Subcutaneous adipose tissue (tissue), 4 donors: Measurements from ENCODE around the gene APOH. TPM values are rescaled to one million over a fixed set of nuclear protein-coding genes. Genes with fewer than 3 reads are reported as not detected.

Experiments used
- CTCF ChIP-seq: fragments of 450-650 bp; IDR thresholded peaks from one replicate; pipeline ENCODE4 v1.5.1; 2016; ENCODE audit warnings: low read depth, mild to moderate bottlenecking, control low read depth, antibody characterized with exemption, moderate library complexity
- total RNA-seq, 4 donors: library from RNA; depleted of rRNA; stranded (reverse); fragments of >200 nt; gene quantifications; one replicate each; pipeline ENCODE4 v1.1.0, GENCODE V29; 2016

APOH gene
- total RNA-seq, 4 donors from 2014 or later, result not detected

GRCh38 chr17:66255527-66255971 is 26.3 kb upstream of the APOH start:
- no peak for TF ChIP-seq CTCF

- no peak for TF ChIP-seq CTCF
Measured at GRCh38 chr17:66255112-66255511, 25.9 kb upstream of the APOH start.

- no peak for TF ChIP-seq CTCF
Measured at GRCh38 chr17:66250686-66251085, 21.5 kb upstream of the APOH start.

GRCh38 chr17:66248285-66248684 is 19.1 kb upstream of the APOH start:
- no peak for TF ChIP-seq CTCF

- TF ChIP-seq CTCF, result no peak
Measured at GRCh38 chr17:66241839-66242238, 12.6 kb upstream of the APOH start.

- no peak for TF ChIP-seq CTCF
Measured at GRCh38 chr17:66240630-66241029, 11.4 kb upstream of the APOH start.

GRCh38 chr17:66240013-66240412 is 10.8 kb upstream of the APOH start:
- no peak for TF ChIP-seq CTCF
